Measurements from ENCODE around the gene STRA8.
"Not testable (repeated sequence)": the region's sequence is repeated elsewhere in the genome, so short reads cannot be mapped to it uniquely, and the experiment has no call there.

Gene STRA8

DNA sequence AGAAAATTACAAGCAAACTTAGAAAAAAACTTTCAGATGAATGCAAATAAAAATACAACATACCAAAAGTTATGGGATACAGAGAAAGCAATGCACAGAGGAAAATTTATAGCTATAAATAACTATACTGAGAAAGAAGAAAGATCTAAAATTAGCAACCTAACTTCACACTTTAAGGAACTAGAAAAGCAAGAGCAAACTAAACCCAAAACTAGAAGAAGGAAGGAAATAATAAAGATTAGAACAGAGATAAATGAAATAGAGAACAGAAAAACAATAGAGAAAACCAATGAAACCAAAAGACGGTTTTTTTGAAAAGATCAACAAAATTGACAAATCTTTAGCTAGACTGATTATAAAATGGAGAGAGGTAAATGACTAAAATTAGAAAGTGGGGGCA is 9.6 kb upstream of the STRA8 start:
- no peak for DNase-seq (ENCODE audit: low read depth, low spot score)
- Histone ChIP-seq H3K9me3 (ENCODE audit: insufficient read depth, low read length) (no peaks in the 10 kb centered on the region), H3K9ac (ENCODE audit: insufficient read length, low read depth) (no peak overlapping the region), H3K36me3 (ENCODE audit: insufficient read depth, insufficient read length, low read length) (no peaks in the 10 kb centered on the region), H3K4me1 (ENCODE audit: insufficient read depth, insufficient read length) (no peaks in the 10 kb centered on the region), H3K27me3 (ENCODE audit: insufficient read depth, insufficient read length) (no peaks in the 10 kb centered on the region), H3K4me3 (ENCODE audit: insufficient read length, low read depth) (no peak overlapping the region)
- TF ChIP-seq YY1 (IDR thresholded peaks at IDR 0.05; ENCODE audit: insufficient read depth, insufficient read length), result no peak
- TF ChIP-seq ZNF274 (IDR thresholded peaks at IDR 0.05; ENCODE audit: low read depth, low read length), result no peak
- TF ChIP-seq SUZ12 (IDR thresholded peaks at IDR 0.05; ENCODE audit: extremely low read depth, insufficient read depth, insufficient read length), result no peak

DNA sequence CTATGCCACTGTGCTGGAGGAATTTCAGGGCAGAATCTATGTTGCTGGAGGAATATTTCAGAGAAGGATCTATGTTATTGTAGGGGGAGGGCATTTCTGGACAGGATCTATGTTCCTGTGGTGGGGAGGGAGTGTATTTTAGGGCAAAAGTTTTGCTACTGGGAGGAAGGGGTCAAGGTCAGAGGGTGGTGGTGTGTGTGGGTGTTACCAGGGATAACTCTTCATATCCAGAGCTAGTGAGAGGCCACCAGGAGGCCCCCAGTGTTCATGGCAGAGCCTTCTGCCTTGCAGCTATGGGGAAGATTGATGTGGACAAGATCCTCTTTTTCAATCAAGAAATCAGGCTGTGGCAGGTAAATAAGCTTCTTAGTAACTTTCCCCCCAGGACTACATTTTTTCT is 2.0 kb upstream of the STRA8 start:
- Histone ChIP-seq H3K36me3 (ENCODE audit: insufficient read depth, insufficient read length, low read length) (no peaks in the 10 kb centered on the region), H3K27me3 (ENCODE audit: insufficient read depth, insufficient read length) (no peaks in the 10 kb centered on the region), H3K4me1 (ENCODE audit: insufficient read depth, insufficient read length) (no peaks in the 10 kb centered on the region), H3K9me3 (ENCODE audit: insufficient read depth, low read length) (no peaks in the 10 kb centered on the region), H3K4me3 (ENCODE audit: insufficient read length, low read depth) (no peak overlapping the region), H3K9ac (ENCODE audit: insufficient read length, low read depth) (no peak overlapping the region)
- TF ChIP-seq SUZ12 (IDR thresholded peaks at IDR 0.05; ENCODE audit: extremely low read depth, insufficient read depth, insufficient read length) (no peak), ZNF274 (IDR thresholded peaks at IDR 0.05; ENCODE audit: low read depth, low read length) (no peak), YY1 (IDR thresholded peaks at IDR 0.05; ENCODE audit: insufficient read depth, insufficient read length) (no peak)
- DNase-seq (ENCODE audit: low read depth, low spot score), result no peak

DNA sequence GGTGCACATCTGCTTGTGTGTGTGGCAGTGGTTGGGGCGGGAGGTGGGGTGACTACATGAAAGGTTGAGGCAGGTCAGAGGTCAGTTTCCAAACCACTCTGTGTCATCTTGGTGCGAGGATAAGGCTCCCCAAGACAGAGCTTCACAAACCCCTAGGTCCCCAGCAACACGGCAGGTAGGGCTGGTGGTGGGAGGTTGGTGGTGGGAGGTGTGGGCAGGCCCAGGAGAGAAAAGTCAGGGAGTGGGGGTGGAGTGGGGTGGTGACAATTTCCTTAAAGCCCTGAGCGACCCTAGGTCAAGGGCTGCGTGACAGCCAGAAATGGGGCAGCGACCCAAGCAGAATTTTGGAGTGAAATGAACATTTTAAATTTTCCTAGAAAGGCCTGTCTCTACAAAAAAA is 1.6 kb upstream of the STRA8 start:
- no peak for DNase-seq (ENCODE audit: low read depth, low spot score)
- TF ChIP-seq ZNF274 (IDR thresholded peaks at IDR 0.05; ENCODE audit: low read depth, low read length) (no peak), YY1 (IDR thresholded peaks at IDR 0.05; ENCODE audit: insufficient read depth, insufficient read length) (no peak), SUZ12 (IDR thresholded peaks at IDR 0.05; ENCODE audit: extremely low read depth, insufficient read depth, insufficient read length) (no peak)
- Histone ChIP-seq H3K27me3 (ENCODE audit: insufficient read depth, insufficient read length) (no peaks in the 10 kb centered on the region), H3K4me3 (ENCODE audit: insufficient read length, low read depth) (no peak overlapping the region), H3K9me3 (ENCODE audit: insufficient read depth, low read length) (no peaks in the 10 kb centered on the region), H3K4me1 (ENCODE audit: insufficient read depth, insufficient read length) (no peaks in the 10 kb centered on the region), H3K9ac (ENCODE audit: insufficient read length, low read depth) (no peak overlapping the region), H3K36me3 (ENCODE audit: insufficient read depth, insufficient read length, low read length) (no peaks in the 10 kb centered on the region)

DNA sequence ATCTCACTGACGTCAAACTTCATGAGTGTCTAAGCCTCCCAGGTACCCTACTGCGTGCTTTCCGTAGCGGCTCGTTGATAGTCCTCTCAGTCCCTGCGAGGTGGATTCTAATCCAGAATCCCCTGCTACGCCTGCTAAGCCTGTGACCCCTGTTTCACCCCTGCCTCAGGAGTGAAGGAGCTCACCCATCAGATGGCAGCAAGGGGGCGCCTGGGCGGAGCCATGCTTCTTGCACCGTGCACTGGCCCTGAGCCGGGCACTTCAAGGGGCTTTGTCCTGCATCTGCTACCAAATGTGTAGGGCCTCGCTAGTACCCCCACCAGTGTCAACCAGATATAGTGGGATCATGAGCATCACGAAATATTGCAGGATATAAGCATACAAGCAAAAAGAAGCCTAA is 918 bp upstream of the STRA8 start:
- Histone ChIP-seq H3K36me3 (ENCODE audit: insufficient read depth, insufficient read length, low read length) (no peaks in the 10 kb centered on the region), H3K4me1 (ENCODE audit: insufficient read depth, insufficient read length) (no peaks in the 10 kb centered on the region), H3K9me3 (ENCODE audit: insufficient read depth, low read length) (no peaks in the 10 kb centered on the region), H3K4me3 (ENCODE audit: insufficient read length, low read depth) (no peak overlapping the region), H3K27me3 (ENCODE audit: insufficient read depth, insufficient read length) (no peaks in the 10 kb centered on the region), H3K9ac (ENCODE audit: insufficient read length, low read depth) (no peak overlapping the region)
- TF ChIP-seq ZNF274 (IDR thresholded peaks at IDR 0.05; ENCODE audit: low read depth, low read length), result no peak
- TF ChIP-seq SUZ12 (IDR thresholded peaks at IDR 0.05; ENCODE audit: extremely low read depth, insufficient read depth, insufficient read length), result no peak
- TF ChIP-seq YY1 (IDR thresholded peaks at IDR 0.05; ENCODE audit: insufficient read depth, insufficient read length), result no peak
- no peak for DNase-seq (ENCODE audit: low read depth, low spot score)

DNA sequence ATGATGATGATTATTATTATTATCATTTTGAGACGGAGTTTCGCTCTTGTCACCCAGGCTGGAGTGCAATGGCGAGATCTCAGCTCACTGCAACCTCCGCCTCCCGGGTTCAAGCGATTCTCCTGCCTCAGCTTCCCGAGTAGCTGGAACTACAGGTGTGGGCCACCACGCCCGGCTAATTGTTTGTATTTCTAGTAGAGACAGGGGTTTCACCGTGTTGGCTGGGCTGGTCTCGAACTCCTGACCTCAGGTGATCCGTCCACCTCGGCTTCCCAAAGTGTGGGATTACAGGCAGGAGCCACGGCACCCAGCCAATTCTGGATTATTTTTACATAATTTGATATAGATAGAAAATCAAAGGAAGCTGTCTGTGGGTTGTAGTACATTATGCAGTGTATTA is 457 bp downstream of the STRA8 start:
- DNase-seq (ENCODE audit: low read depth, low spot score); H3K27me3 ChIP-seq (ENCODE audit: insufficient read depth, insufficient read length); H3K4me3 ChIP-seq (ENCODE audit: insufficient read length, low read depth); H3K36me3 ChIP-seq (ENCODE audit: insufficient read depth, insufficient read length, low read length); H3K9me3 ChIP-seq (ENCODE audit: insufficient read depth, low read length); H3K9ac ChIP-seq (ENCODE audit: insufficient read length, low read depth); H3K4me1 ChIP-seq (ENCODE audit: insufficient read depth, insufficient read length): not testable (repeated sequence)

DNA sequence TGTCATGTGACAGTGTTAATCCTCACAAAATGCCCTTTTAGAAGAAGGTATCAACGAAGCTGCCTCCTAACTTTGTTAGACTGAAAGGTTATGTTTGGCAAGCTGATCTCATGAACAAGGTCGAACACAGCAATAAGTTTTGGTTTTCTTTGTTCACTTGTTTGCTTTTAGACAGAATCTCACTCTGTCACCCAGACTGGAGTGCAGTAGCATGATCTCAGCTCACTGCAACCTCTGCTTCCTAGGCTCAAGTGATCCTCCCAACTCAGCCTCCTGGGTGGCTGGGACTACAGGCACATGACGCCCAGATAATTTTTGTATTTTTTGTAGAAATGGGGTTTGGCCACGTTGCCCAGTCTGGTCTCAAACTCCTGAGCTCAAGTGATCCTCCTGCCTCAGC is 1.1 kb downstream of the STRA8 start:
- TF ChIP-seq ZNF274 (IDR thresholded peaks at IDR 0.05; ENCODE audit: low read depth, low read length) (no peak), YY1 (IDR thresholded peaks at IDR 0.05; ENCODE audit: insufficient read depth, insufficient read length) (no peak), SUZ12 (IDR thresholded peaks at IDR 0.05; ENCODE audit: extremely low read depth, insufficient read depth, insufficient read length) (no peak)
- no peak for DNase-seq (ENCODE audit: low read depth, low spot score)
- H3K4me1 ChIP-seq (ENCODE audit: insufficient read depth, insufficient read length), result no peaks in the 10 kb centered on the region
- H3K4me3 ChIP-seq (ENCODE audit: insufficient read length, low read depth), result no peak overlapping the region
- H3K27me3 ChIP-seq (ENCODE audit: insufficient read depth, insufficient read length), result no peaks in the 10 kb centered on the region
- H3K9me3 ChIP-seq (ENCODE audit: insufficient read depth, low read length), result no peaks in the 10 kb centered on the region
- H3K9ac ChIP-seq (ENCODE audit: insufficient read length, low read depth), result no peak overlapping the region
- H3K36me3 ChIP-seq (ENCODE audit: insufficient read depth, insufficient read length, low read length), result no peaks in the 10 kb centered on the region

DNA sequence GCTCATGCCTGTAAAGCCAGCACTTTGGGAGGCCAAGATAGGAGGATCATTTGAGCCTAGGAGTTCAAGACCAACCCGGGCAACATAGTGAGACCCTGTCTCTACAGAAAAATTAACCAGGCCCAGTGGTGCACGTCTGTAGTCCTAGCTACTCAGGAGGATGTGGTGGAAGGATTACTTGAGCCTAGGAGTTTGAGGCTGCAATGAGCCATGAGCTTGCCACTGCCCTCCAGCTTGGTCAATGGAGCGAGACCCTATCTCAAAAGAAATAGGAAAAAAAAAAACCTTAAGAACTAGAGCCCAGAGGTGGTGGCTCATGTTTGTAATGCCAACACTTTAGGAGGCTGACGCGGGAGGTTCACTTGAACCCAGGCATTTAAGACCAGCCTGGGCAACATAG is 2.2 kb downstream of the STRA8 start:
- TF ChIP-seq ZNF274 (IDR thresholded peaks at IDR 0.05; ENCODE audit: low read depth, low read length) (no peak), YY1 (IDR thresholded peaks at IDR 0.05; ENCODE audit: insufficient read depth, insufficient read length) (no peak), SUZ12 (IDR thresholded peaks at IDR 0.05; ENCODE audit: extremely low read depth, insufficient read depth, insufficient read length) (no peak)
- Histone ChIP-seq H3K4me3 (ENCODE audit: insufficient read length, low read depth) (no peak overlapping the region), H3K4me1 (ENCODE audit: insufficient read depth, insufficient read length) (no peaks in the 10 kb centered on the region), H3K9me3 (ENCODE audit: insufficient read depth, low read length) (no peaks in the 10 kb centered on the region), H3K27me3 (ENCODE audit: insufficient read depth, insufficient read length) (no peaks in the 10 kb centered on the region), H3K36me3 (ENCODE audit: insufficient read depth, insufficient read length, low read length) (no peaks in the 10 kb centered on the region), H3K9ac (ENCODE audit: insufficient read length, low read depth) (no peak overlapping the region)
- no peak for DNase-seq (ENCODE audit: low read depth, low spot score)

DNA sequence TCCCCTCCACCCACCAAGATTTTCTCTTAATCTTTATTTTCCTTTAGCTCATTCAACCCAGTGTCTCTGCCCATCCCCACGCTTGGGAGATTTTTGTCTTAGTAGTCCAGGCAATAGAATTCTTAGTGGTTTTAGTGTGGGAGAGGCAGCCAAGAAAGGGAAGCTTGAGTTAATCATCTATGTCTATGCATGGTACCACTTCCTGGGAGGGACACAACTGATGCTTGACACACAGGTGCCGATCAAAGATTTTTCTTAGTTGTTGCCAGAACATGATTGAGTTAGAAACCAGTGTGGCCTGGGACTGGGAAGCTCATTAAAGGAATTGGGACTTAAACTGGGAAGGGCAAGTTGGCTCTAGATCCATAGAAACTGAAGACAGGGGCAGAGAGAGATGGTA is 3.1 kb downstream of the STRA8 start:
- Histone ChIP-seq H3K9ac (ENCODE audit: insufficient read length, low read depth) (no peak overlapping the region), H3K4me3 (ENCODE audit: insufficient read length, low read depth) (no peak overlapping the region), H3K4me1 (ENCODE audit: insufficient read depth, insufficient read length) (no peaks in the 10 kb centered on the region), H3K36me3 (ENCODE audit: insufficient read depth, insufficient read length, low read length) (no peaks in the 10 kb centered on the region), H3K9me3 (ENCODE audit: insufficient read depth, low read length) (no peaks in the 10 kb centered on the region), H3K27me3 (ENCODE audit: insufficient read depth, insufficient read length) (no peaks in the 10 kb centered on the region)
- DNase-seq (ENCODE audit: low read depth, low spot score), result no peak
- no peak for TF ChIP-seq YY1 (IDR thresholded peaks at IDR 0.05; ENCODE audit: insufficient read depth, insufficient read length)
- no peak for TF ChIP-seq SUZ12 (IDR thresholded peaks at IDR 0.05; ENCODE audit: extremely low read depth, insufficient read depth, insufficient read length)
- no peak for TF ChIP-seq ZNF274 (IDR thresholded peaks at IDR 0.05; ENCODE audit: low read depth, low read length)
